Suprapubic skin (tissue), 4 donors: ENCODE results near the gene NCSTN. TPM values are rescaled to one million over a fixed set of nuclear protein-coding genes. Genes with fewer than 3 reads are reported as not detected.

Experiments
- DNase-seq, 2 donors: peaks; one replicate each; pipeline ENCODE4 v3.0.0-alpha.2; 2019; ENCODE audit warnings: low spot score in 2 of 2
- H3K27ac ChIP-seq: fragments of 200-600 bp; sonication (generic); one replicate; pipeline ENCODE4 v1.5.1; 2019
- H3K27me3 ChIP-seq: fragments of 200-600 bp; sonication (generic); one replicate; pipeline ENCODE4 v1.5.1; 2019
- H3K36me3 ChIP-seq: fragments of 200-600 bp; sonication (generic); one replicate; pipeline ENCODE4 v1.5.1; 2019
- H3K4me1 ChIP-seq: fragments of 200-600 bp; sonication (generic); one replicate; pipeline ENCODE4 v1.5.1; 2019
- H3K4me3 ChIP-seq: fragments of 200-600 bp; sonication (generic); one replicate; pipeline ENCODE4 v1.5.1; 2019; ENCODE audit warnings: mild to moderate bottlenecking
- H3K9me3 ChIP-seq: fragments of 200-600 bp; sonication (generic); one replicate; pipeline ENCODE4 v1.5.1; 2019
- CTCF ChIP-seq, 2 donors: fragments of 200-600 bp in 1 of 2; fragments of 450-650 bp in 1 of 2; sonication (generic) in 1 of 2; IDR thresholded peaks; one replicate each; pipeline ENCODE4 v1.5.1; 2016 to 2019; ENCODE audit warnings: antibody characterized with exemption in 2 of 2, mild to moderate bottlenecking in 1 of 2, moderate library complexity in 1 of 2
- EP300 ChIP-seq: sonication (generic); formaldehyde crosslinking; IDR thresholded peaks from one replicate; pipeline ENCODE4 v1.6.1; 2017; ENCODE audit warnings: antibody characterized with exemption
- POLR2A ChIP-seq, 2 donors: fragments of 450-650 bp; IDR thresholded peaks; one replicate each; pipeline ENCODE4 v1.6.1; 2017; ENCODE audit warnings: antibody characterized with exemption in 2 of 2, mild to moderate bottlenecking in 2 of 2, moderate library complexity in 2 of 2
- POLR2AphosphoS5 ChIP-seq, 3 donors: sonication (generic); formaldehyde crosslinking; IDR thresholded peaks; one replicate each; pipeline ENCODE4 v1.6.1; 2017; ENCODE audit warnings: antibody characterized with exemption in 3 of 3
- WGBS: methylation state at CpG from one replicate; pipeline ENCODE4 v1.1.5; 2018; 5-methylcytosine and 5-hydroxymethylcytosine counted together
- total RNA-seq, 4 donors: library from RNA; depleted of rRNA; stranded (reverse); fragments of >200 nt; gene quantifications; one replicate each; pipeline ENCODE4 v1.1.0, GENCODE V29; 2016

Gene NCSTN
- total RNA-seq, 4 donors from 2014 or later, result 53.4 to 94.1 (median 71.1) TPM

DNA sequence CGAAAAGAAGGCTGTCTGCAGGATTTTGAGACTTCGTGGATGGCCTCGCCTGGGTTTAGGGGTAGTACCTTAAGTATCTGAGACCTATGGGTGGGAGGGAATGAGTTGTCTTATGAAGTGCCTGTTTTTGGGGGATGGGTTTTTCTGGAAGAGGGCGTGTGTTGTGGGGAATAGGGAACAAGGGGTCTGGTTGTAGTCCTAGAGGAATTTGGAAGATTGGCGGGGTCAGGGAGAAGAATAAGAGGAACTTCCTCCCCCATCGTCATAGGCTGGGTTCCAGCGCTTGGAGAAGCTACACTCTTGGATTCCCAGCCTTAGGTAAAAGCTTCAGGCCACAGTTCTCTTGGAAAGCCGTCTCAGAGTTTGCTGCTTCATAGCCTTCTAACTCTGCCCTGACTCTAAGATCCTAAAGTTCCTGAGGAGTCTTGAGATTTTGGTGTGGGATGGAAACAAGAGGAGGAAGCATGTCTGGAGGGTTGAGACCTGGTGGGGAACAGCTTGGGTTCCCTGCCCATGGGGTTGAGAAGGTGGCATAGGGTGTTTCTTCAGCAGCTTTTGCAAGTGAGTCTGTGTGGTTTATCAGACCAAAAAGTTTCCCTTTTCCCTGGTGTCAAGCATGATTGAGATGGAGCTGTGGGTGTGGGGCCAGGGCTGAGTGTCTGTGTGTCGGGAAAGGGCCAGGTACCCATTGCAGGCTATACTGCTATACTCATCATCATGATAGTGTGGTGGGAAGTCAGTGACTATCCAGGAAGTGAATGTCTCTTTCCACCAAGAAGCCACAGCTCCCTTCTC lies 59.0 kb downstream of the NCSTN start:
- Histone ChIP-seq H3K9me3 (no peaks in the 10 kb centered on the region), H3K27ac (peak overlapping the region; percentile 38), H3K4me1 (peaks cover 63% of the 10 kb centered on the region), H3K27me3 (peaks cover 4% of the 10 kb centered on the region), H3K4me3 (peak overlapping the region; percentile 71), H3K36me3 (no peaks in the 10 kb centered on the region)
- no peak for DNase-seq
- TF ChIP-seq POLR2AphosphoS5 (IDR thresholded peaks at IDR 0.05), result no peak
- TF ChIP-seq EP300, result no peak
- no peak for TF ChIP-seq POLR2A (IDR thresholded peaks at IDR 0.05)
- no peak for TF ChIP-seq CTCF (IDR thresholded peaks at IDR 0.05)
- WGBS, result 40% methylated on average over 9 of the region's 9 CpGs

GRCh38 chr1:160403244-160403643 lies 60.1 kb downstream of the NCSTN start:
- H3K27ac ChIP-seq, result no peak overlapping the region
- peaks cover 74% of the 10 kb centered on the region for H3K4me1 ChIP-seq
- 32% methylated on average over 3 of the region's 3 CpGs for WGBS
- no peak for DNase-seq
- no peaks in the 10 kb centered on the region for H3K36me3 ChIP-seq
- H3K4me3 ChIP-seq, result no peak overlapping the region
- H3K27me3 ChIP-seq, result peaks cover 4% of the 10 kb centered on the region
- H3K9me3 ChIP-seq, result no peaks in the 10 kb centered on the region
- TF ChIP-seq CTCF (IDR thresholded peaks at IDR 0.05) (no peak), POLR2AphosphoS5 (IDR thresholded peaks at IDR 0.05) (no peak), EP300 (no peak), POLR2A (IDR thresholded peaks at IDR 0.05) (no peak)

GRCh38 chr1:160404094-160404493 lies 60.9 kb downstream of the NCSTN start:
- no peak for DNase-seq
- H3K4me1 ChIP-seq, result peaks cover 81% of the 10 kb centered on the region
- no peaks in the 10 kb centered on the region for H3K9me3 ChIP-seq
- no peak overlapping the region for H3K27ac ChIP-seq
- 71% methylated on average over 3 of the region's 3 CpGs for WGBS
- no peak overlapping the region for H3K4me3 ChIP-seq
- peaks cover 4% of the 10 kb centered on the region for H3K27me3 ChIP-seq
- no peak for TF ChIP-seq EP300
- no peak for TF ChIP-seq POLR2A (IDR thresholded peaks at IDR 0.05)
- no peak for TF ChIP-seq CTCF (IDR thresholded peaks at IDR 0.05)
- TF ChIP-seq POLR2AphosphoS5 (IDR thresholded peaks at IDR 0.05), result no peak
- H3K36me3 ChIP-seq, result no peaks in the 10 kb centered on the region

DNA sequence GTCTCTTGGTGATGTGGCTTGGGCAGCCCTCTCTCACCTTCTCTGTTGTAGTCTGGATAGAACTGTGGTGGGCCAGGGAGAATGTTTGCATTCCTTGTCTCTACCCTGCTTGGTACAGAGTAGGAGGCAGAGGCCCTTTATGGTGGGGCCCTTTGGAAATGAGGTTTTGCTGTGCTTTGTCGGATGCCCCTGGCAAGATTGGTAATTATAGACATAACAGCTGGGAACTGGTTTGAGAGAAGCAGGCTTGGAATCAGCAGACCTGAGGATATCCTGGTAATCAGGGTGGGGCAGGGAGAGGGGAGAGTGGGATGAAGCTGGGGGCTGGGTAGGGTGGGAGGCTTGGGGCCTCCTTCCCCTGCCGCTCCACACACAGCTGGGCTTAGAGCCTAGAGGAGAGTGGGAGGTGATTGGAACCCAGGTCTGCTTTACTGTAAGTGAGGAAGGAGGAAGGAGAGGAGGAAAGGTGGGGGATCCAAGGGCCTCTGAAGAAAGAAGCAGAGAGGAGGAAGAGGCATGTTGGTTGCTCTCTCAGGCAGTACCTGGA lies 62.2 kb downstream of the NCSTN start:
- no peak for DNase-seq
- 51% methylated on average over 2 of the region's 2 CpGs for whole genome bisulfite sequencing
- no peak for TF ChIP-seq POLR2A (IDR thresholded peaks at IDR 0.05)
- Histone ChIP-seq H3K4me1 (peaks cover 84% of the 10 kb centered on the region), H3K27me3 (peaks cover 4% of the 10 kb centered on the region), H3K4me3 (no peak overlapping the region), H3K36me3 (no peaks in the 10 kb centered on the region), H3K9me3 (no peaks in the 10 kb centered on the region), H3K27ac (peak overlapping the region; percentile 46)

DNA sequence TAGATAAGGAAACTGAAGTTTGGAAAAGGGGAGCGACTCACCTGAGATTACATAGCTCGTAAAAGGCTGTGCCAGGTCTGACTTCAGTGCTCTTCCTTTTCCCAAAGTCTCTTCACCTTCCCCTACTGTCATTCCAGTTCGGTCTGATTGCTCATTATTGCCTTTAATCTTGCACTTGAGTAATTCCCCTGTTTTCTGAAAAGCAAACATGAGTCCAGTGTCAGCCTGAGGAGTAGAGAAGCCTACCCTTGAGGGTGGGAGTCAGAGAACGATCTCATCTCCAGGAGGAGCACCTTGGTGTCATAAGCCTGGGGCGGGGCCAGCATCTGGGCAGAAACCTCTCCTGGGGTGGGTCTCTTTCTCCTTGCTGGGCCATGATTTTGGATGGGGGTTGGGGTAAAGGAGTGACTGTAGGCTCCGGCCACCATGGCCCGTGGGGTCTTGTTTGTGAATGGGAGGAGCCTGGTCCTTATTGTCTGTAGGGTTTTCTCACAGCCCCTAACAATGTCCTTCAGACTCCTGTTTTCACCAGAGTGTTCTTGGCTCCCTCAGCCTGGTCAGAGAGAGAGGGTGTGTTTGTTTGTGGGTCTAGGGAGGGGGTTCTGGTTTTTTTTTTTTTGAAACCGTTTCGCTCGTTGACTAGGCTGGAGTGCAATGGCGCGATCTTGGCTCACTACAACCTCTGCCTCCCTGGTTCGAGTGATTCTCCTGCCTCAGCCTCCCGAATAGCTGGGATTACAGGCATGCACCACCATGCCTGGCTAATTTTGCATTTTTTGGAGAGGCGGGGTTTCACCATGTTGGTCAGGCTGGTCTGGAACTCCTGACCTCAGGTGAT lies 63.2 kb downstream of the NCSTN start:
- TF ChIP-seq POLR2A (IDR thresholded peaks at IDR 0.05), result no peak
- no peak for TF ChIP-seq EP300
- H3K4me1 ChIP-seq, result peaks cover 86% of the 10 kb centered on the region
- WGBS, result 70% methylated on average over 15 of the region's 15 CpGs

More for the DNA sequence above, 63.2 kb downstream of the NCSTN start:
- Histone ChIP-seq H3K9me3 (no peaks in the 10 kb centered on the region), H3K27me3 (no peaks in the 10 kb centered on the region), H3K27ac (peak overlapping the region; percentile 46), H3K36me3 (no peaks in the 10 kb centered on the region), H3K4me3 (no peak overlapping the region)
- no peak for DNase-seq
